HG02943 (cell line): ENCODE results near the gene SH3BP5.
"Not testable (repeated sequence)": the region's sequence is repeated elsewhere in the genome, so short reads cannot be mapped to it uniquely, and the experiment has no call there.

Experiments
- ATAC-seq: cut with Tn5 transposase; IDR thresholded peaks from one replicate; pipeline ENCODE4 v1.9.1; 2021; ENCODE audit warnings: mild to moderate bottlenecking, low read depth, moderate library complexity; ENCODE audit not compliant: unreplicated experiment

SH3BP5 gene, protein sequence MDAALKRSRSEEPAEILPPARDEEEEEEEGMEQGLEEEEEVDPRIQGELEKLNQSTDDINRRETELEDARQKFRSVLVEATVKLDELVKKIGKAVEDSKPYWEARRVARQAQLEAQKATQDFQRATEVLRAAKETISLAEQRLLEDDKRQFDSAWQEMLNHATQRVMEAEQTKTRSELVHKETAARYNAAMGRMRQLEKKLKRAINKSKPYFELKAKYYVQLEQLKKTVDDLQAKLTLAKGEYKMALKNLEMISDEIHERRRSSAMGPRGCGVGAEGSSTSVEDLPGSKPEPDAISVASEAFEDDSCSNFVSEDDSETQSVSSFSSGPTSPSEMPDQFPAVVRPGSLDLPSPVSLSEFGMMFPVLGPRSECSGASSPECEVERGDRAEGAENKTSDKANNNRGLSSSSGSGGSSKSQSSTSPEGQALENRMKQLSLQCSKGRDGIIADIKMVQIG

DNA sequence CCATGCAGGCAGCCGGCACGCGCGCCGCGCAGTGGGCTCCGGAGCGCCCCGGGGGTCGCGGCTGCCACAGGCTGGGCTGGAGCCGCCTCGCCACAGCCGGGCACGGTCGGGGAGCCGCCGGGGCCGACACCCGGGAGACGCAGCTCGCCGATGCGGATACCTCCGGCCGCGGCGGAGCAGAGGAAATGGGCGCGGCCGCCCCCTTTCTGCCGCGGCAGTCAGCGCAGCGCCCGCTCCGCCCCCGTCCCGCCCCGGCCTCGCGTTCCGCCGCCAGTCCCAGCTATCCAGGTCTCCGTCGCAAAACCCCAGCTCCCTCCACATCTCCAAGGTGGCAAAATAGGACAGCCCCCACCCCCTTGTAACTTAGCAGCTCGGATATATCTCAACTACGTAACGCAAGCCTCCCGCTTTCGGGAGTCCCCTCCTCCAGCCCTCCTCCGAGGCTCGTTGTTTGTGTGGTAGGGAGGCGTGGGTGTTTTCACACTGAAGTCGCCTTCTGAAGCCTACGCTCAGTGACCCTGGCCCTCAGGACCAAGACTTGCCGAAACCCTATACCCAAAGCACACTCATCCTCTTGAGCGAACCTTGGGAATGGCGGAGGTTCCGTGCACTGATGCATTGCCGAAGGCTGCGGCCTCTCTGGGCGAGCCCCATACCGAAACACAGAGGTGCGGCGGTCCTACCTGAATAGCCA is at the start of gene SH3BP5:
Gene SH3BP5 (minus strand): TSS at position 182 of the 694 bp plus-strand sequence. CDS start 178 bp downstream, at position 4.
- ATAC-seq, result peak; percentile 87

GRCh38 chr3:15380980-15381890 is 48.8 kb upstream of the SH3BP5 start:
- ATAC-seq, result no peak

GRCh38 chr3:15377961-15378791 is 45.8 kb upstream of the SH3BP5 start:
- peak; percentile 82 for ATAC-seq

- no peak for ATAC-seq
Measured at GRCh38 chr3:15375461-15376000, 43.1 kb upstream of the SH3BP5 start.

GRCh38 chr3:15372918-15373317 is 40.5 kb upstream of the SH3BP5 start:
- ATAC-seq, result no peak

DNA sequence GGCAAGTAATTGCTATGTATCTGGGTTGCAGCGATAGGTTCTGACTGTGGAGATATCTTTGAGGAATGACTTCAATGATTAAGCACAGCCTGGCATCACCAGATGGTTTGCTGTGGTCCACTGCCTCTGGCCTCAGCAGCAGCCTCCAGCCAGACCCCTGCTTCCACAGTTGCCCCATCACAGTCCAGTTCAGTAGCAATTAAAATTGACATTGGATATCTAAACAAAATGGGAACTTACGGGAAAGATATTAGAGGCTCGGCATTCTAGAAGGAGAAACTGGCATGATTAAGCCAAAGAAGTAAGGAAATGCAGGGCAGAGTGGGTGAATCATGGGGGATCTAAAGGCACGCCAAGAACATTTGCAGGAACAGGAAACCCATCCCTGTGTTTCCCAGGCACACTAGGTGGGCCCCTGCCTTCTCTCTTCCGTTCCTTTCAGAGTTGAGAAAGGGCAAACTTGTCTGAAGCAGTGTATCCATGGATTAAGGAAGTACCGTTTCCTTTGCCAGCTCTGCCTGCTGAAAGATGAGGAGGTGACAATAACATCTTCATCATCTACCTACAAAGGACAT is 36.3 kb upstream of the SH3BP5 start:
- ATAC-seq, result no peak

DNA sequence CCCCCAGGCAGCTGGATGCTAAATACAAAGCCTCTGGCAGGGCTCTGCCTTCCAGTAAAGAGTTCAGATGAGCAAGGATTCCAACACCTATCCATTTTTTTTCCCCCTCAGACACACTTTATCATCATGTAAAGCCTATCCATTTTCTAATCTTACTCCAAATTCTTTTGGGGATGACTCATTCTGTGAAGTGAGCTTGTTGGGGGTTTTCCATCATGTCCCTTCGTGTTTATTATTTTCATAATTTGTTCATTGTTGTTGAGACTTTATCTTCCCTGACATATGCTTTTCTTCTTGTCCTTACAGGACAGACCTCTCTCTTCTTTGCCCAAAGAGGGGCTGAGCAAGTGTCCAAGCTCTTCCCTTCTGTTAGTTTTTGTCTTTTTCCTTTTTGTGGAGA is 34.7 kb upstream of the SH3BP5 start:
- ATAC-seq, result no peak

DNA sequence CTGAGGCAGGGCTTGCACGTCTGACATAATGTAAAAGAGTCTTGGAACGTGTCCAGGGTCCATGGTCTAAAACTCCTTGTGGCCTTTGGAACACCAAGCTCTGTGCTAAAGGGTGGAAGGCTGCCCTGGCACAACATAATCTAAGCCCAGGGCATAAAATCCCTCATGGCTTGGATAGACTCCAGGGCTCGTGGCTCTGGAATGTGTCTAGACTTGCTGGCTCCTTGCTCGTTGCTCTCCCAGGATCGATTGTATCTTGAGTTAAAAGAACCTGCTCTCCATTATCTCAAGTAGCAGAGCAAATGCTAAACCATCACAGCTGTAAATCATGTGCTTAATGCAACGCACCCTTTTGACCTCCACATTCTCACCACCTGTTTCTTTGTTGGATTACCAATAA is 31.7 kb upstream of the SH3BP5 start:
- ATAC-seq, result not testable (repeated sequence)

GRCh38 chr3:15361494-15362214 is 29.3 kb upstream of the SH3BP5 start:
- peak; percentile 80 for ATAC-seq

DNA sequence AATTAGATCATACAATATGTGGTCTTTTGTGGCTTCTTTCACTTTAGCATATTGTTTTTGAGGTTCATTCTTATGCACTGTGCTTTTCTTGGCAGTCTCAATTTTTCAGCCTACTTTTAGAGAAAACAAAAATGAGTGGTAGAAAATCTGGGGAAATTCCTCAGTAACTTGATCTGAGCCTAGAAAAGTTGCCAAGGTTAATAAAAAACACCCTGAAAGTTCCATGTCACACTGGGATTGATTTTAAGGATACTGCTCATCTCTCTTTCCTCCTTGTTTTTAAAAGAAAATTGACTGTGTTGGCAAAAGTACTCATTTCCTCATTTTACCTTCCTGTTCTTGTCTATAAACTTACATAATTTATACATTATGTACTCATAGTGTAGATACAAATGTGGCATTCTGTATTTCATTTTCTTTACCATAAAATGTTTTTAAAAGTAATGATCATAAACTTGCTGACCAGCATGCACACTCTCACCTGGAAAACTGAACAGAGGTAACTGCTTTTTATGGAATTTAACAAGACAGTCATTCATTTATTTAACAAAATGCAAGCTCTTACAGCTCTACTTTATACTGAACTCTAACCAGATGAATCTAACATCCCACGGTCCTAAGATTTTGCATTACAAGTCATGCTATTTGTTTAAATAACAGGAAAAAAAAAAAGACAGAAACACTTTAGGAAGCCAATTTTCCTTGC is 28.6 kb upstream of the SH3BP5 start:
- ATAC-seq, result no peak

- ATAC-seq, result no peak
Measured at GRCh38 chr3:15359677-15360397, 27.5 kb upstream of the SH3BP5 start.

- not testable (repeated sequence) for ATAC-seq
Measured at GRCh38 chr3:15356651-15357061, 24.3 kb upstream of the SH3BP5 start.

DNA sequence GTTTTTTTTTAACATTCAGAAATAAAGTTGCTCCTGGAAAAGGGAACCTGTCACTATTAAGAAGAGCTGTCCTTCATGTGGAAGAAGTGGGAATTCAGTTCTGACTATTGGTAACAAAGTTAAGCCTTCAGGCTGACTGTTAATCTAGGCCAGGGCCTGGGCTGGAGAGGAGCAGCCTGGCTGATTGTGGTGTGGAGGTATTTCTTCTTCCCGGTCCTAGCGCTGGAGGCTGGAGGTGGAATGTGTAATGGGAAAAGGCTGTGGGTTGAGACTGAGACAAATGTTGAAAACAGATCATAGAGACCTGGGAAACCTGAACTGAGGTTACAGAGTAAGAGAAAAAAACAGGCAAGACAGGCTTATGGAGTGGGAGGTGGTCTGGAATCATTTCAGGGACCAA is 23.8 kb upstream of the SH3BP5 start:
- no peak for ATAC-seq

DNA sequence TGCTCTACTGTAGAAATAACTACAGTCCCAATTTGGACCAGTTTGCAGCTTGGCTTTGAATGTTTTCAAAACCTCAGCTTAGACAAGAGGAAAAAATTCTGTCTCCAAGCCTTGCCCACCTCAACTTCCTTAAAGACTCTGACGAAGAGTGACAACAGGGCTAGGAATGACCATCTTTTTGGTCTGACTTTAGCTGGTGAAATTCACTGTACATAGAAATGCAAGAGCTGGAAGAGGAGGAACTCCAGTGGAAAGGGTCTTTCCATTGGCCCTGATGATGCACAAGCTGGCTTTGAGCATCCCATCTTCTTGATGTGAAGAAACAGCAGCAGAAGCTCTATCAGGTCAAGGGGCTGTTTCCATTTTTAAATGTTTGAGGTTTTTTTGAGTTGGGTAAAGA is 22.7 kb upstream of the SH3BP5 start:
- no peak for ATAC-seq

DNA sequence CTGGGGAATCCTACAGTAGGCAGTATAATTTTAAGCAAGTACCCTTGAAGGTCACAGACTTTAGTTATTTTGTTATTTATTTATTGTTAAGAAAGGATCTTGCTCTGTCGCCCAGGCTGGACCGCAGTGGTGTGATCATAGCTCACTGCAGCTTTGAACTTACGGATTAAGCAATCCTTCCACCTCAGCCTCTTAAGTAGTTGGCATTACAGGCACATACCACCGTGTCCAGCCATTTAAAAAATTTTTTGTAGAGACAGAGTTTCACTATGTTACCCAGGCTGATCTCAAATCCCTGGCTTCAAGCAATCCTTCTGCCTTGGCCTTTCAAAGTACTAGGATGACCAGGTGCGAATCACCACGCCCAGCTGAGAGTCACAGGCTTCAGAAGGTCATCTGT is 22.1 kb upstream of the SH3BP5 start:
- ATAC-seq, result no peak

GRCh38 chr3:15350141-15350540 is 17.8 kb upstream of the SH3BP5 start:
- ATAC-seq, result no peak

GRCh38 chr3:15349438-15349837 is 17.1 kb upstream of the SH3BP5 start:
- not testable (repeated sequence) for ATAC-seq
